PC-3 (cell line): ENCODE results near the gene PRSS33.

Experiments
- CTCF ChIP-seq: fragments of 300-600 bp; sonication (generic); conservative IDR thresholded peaks from 2 replicates; pipeline ENCODE4 v1.5.1; 2017; ENCODE audit warnings: antibody characterized with exemption, low read depth, mild to moderate bottlenecking, low read length
- EZH2 ChIP-seq: fragments of 300-600 bp; sonication (generic); IDR thresholded peaks from one replicate; pipeline ENCODE4 v1.6.1; 2017; ENCODE audit warnings: antibody characterized with exemption, mild to moderate bottlenecking, low read length; ENCODE audit not compliant: unreplicated experiment

- no peak for TF ChIP-seq CTCF
- no peak for TF ChIP-seq EZH2
These were observed 29.5 kb upstream of the PRSS33 start, which contains the start of gene PRSS21 for GRCh38 chr16:2816751-2817339.
